Heart left ventricle (tissue), 16 donors: ENCODE data around the gene KRTAP27-1. TPM values are rescaled to one million over a fixed set of nuclear protein-coding genes. Genes with fewer than 3 reads are reported as not detected.

Experiments used
- ATAC-seq, 4 donors: fragments of 200-7000 bp; cut with Tn5 transposase; one replicate each; pipeline ENCODE4 v1.9.1; 2020 to 2022; ENCODE audit warnings: moderate library complexity in 4 of 4, mild to moderate bottlenecking in 3 of 4, moderate number of reproducible peaks in 1 of 4
- DNase-seq, 5 donors: peaks; one replicate each; pipeline ENCODE4 v3.0.0-alpha.2; 2020
- H3K27ac ChIP-seq, 12 donors: fragments of 200-600 bp; sonication (generic) in 4 of 12; one replicate each; pipeline versions ENCODE4 v1.5.0 to v1.8.0; 2016 to 2022; ENCODE audit warnings: mild to moderate bottlenecking in 2 of 12
- H3K27me3 ChIP-seq, 9 donors: fragments of 200-600 bp; sonication (generic) in 2 of 9; one replicate each; pipeline versions ENCODE4 v1.5.1 to v1.8.0; 2016 to 2022; ENCODE audit warnings: mild to moderate bottlenecking in 3 of 9
- H3K36me3 ChIP-seq, 9 donors: fragments of 200-600 bp; sonication (generic) in 2 of 9; one replicate each; pipeline versions ENCODE4 v1.5.0 to v1.8.0; 2018 to 2022; ENCODE audit warnings: mild to moderate bottlenecking in 2 of 9
- H3K4me1 ChIP-seq, 12 donors: fragments of 200-600 bp; sonication (generic) in 4 of 12; one replicate each; pipeline versions ENCODE4 v1.5.0 to v1.8.0; 2016 to 2022; ENCODE audit warnings: mild to moderate bottlenecking in 3 of 12
- H3K4me3 ChIP-seq, 12 donors: fragments of 200-600 bp; sonication (generic) in 4 of 12; one replicate each; pipeline versions ENCODE4 v1.5.0 to v1.8.0; 2017 to 2022; ENCODE audit warnings: mild to moderate bottlenecking in 9 of 12, moderate library complexity in 4 of 12
- H3K9me3 ChIP-seq, 12 donors: fragments of 200-600 bp; sonication (generic) in 4 of 12; one replicate each; pipeline versions ENCODE4 v1.5.0 to v1.8.0; 2016 to 2022; ENCODE audit warnings: mild to moderate bottlenecking in 1 of 12
- CTCF ChIP-seq, 12 donors: fragments of 200-600 bp; sonication (generic) in 4 of 12; IDR thresholded peaks; one replicate each; pipeline versions ENCODE4 v1.5.0 to v1.8.0; 2018 to 2022; ENCODE audit warnings: antibody characterized with exemption in 12 of 12, mild to moderate bottlenecking in 5 of 12
- POLR2A ChIP-seq, 2 donors: fragments of 450-650 bp; IDR thresholded peaks; one replicate each; pipeline ENCODE4 v1.6.1; 2017; ENCODE audit warnings: antibody characterized with exemption in 2 of 2, mild to moderate bottlenecking in 2 of 2, moderate library complexity in 2 of 2
- WGBS, 4 donors: extraction: QIAGEN DNeasy Blood & Tissue Kit in 2 of 4; methylation state at CpG; one replicate each; pipeline versions ENCODE4 v1.1.5 to v1.1.7; 2013 to 2018; 5-methylcytosine and 5-hydroxymethylcytosine counted together
- intact Hi-C, 10 donors: fragments of 100-400 bp; cut with DNase I; formaldehyde crosslinking; loops; one replicate each; pipeline versions ENCODE4 v1.11.1 to v1.14.2; 2022
- polyA plus RNA-seq, 2 donors: library from polyadenylated mRNA; stranded (reverse); fragments of 200-250 nt; gene quantifications; one replicate each; pipeline ENCODE4 v1.2.3, GENCODE V29; 2013
- total RNA-seq, 9 donors: library from RNA; depleted of rRNA in 2 of 9; stranded (reverse); fragments of >200 nt in 2 of 9; fragmentation: NEBNext Ultra II Directional in 3 of 9; extraction: Animal tissue kit (Norgen Biotek cat#: 25700) in 3 of 9; gene quantifications; one replicate each; pipeline versions ENCODE4 v1.1.0 to v1.2.4, GENCODE V29; 2016 to 2023
- donor health status: ischemic (EF 13 %, LVEDD 7.1; RV severe dilation, severe dysfunction).
- donor health status: healthy with polysubstance abuse.
- donor health status: DM: no; HTN: yes; CAD: no.
- donor health status: DM: no; HTN: no; CAD: no.
- donor health status: ischemic (EF 25% LVEDD 6.9; RV normal size, moderate dysfunction).
- donor health status: ischemic (EF 25% LVEDD 5.7; RV mildly dilated, moderate dysfunction).
- donor health status: healthy.
- donor health status: DM: yes; HTN: yes; CAD: no.
- donor health status: ischemic (EF 35%, LVEDD 5.7; RV mildly dilated, moderate dysfunction).
- donor health status: nonischemic (EF 11% LVEDD 7.7; RV severe dilation, severe dysfunction).
- donor health status: DM: yes; HTN: yes; CAD: no.
- donor health status: PGD.
- donor health status: ischemic (EF 29% LVEDD 5.4; RV normal size, mild dysfunction).
- donor health status: nonischemic (EF 23%, LVEDD 6.1; RV moderate dilation, normal function).

KRTAP27-1 gene
- total and polyA plus RNA-seq, 11 donors, result not detected

- H3K27ac ChIP-seq, result no peak overlapping the region
- no peaks in the 10 kb centered on the region for H3K27me3 ChIP-seq
- DNase-seq, result no peak
- ATAC-seq, result no peak
- intact Hi-C loops, result no loop called here
- no peaks in the 10 kb centered on the region for H3K9me3 ChIP-seq
- H3K36me3 ChIP-seq, result no peaks in the 10 kb centered on the region
- H3K4me1 ChIP-seq, result no peaks in the 10 kb centered on the region
- no peak for TF ChIP-seq CTCF (IDR thresholded peaks at IDR 0.05)
- TF ChIP-seq POLR2A (IDR thresholded peaks at IDR 0.05), result no peak
- H3K4me3 ChIP-seq, result no peak overlapping the region
- 58 to 77% (median 68%) methylated on average over 1 of the region's 1 CpG for WGBS, 4 donors
These were observed 17.0 kb upstream of the KRTAP27-1 start for GRCh38 chr21:30354308-30355005.

GRCh38 chr21:30351534-30351933 lies 14.0 kb upstream of the KRTAP27-1 start:
- Histone ChIP-seq H3K36me3 (no peaks in the 10 kb centered on the region), H3K9me3 (no peaks in the 10 kb centered on the region), H3K27me3 (no peaks in the 10 kb centered on the region), H3K4me3 (no peak overlapping the region), H3K27ac (no peak overlapping the region), H3K4me1 (no peaks in the 10 kb centered on the region)
- WGBS, 4 donors, result 92 to 94% (median 93%) methylated on average over 1 of the region's 1 CpG
- DNase-seq, result no peak
- intact Hi-C loops, result no loop called here
- no peak for ATAC-seq
- TF ChIP-seq POLR2A (IDR thresholded peaks at IDR 0.05) (no peak), CTCF (IDR thresholded peaks at IDR 0.05) (no peak)

GRCh38 chr21:30349572-30349971 lies 12.1 kb upstream of the KRTAP27-1 start:
- Histone ChIP-seq H3K4me3 (no peak overlapping the region), H3K36me3 (no peaks in the 10 kb centered on the region), H3K27me3 (no peaks in the 10 kb centered on the region), H3K27ac (no peak overlapping the region), H3K9me3 (no peaks in the 10 kb centered on the region), H3K4me1 (no peaks in the 10 kb centered on the region)
- 57 to 65% (median 61%) methylated on average over 3 of the region's 3 CpGs for WGBS, 4 donors
- TF ChIP-seq POLR2A (IDR thresholded peaks at IDR 0.05) (no peak), CTCF (IDR thresholded peaks at IDR 0.05) (no peak)
- ATAC-seq (no peak), DNase-seq (no peak)
- intact Hi-C loops, result loop anchor here in 6 of 10 donors (10.0 kb wide), 3 partner anchors 85 to 735 kb away; partner anchors contain the start of gene KRTAP13-4 (in 1 of the 6)

- no peak for TF ChIP-seq CTCF (IDR thresholded peaks at IDR 0.05)
- no peak for TF ChIP-seq POLR2A (IDR thresholded peaks at IDR 0.05)
- no peaks in the 10 kb centered on the region for H3K27me3 ChIP-seq
- H3K4me1 ChIP-seq, result no peaks in the 10 kb centered on the region
- no peak within 1 kb of the TSS for H3K4me3 ChIP-seq
- no peak for ATAC-seq
- intact Hi-C loops, result loop anchor here in 6 of 10 donors (10.0 kb wide), 3 partner anchors 86 to 736 kb away; partner anchors contain the start of gene KRTAP13-4 (in 1 of the 6)
- no peaks in the 10 kb centered on the region for H3K9me3 ChIP-seq
- WGBS, 4 donors, result 84 to 92% (median 86%) methylated on average over 4 of the region's 4 CpGs
- H3K36me3 ChIP-seq, result no peaks in the 10 kb centered on the region
- H3K27ac ChIP-seq, result no peak within 1 kb of the TSS
- no peak for DNase-seq
These were observed 11.0 kb upstream of the KRTAP27-1 start, which contains the start of gene KRTAP23-1 for GRCh38 chr21:30348506-30348905. Gene KRTAP23-1, minus strand, starts transcription at chr21:30348606. Its CDS starts 0 bp downstream, at chr21:30348606.
